Measurements from ENCODE around the gene CTSZ.
"Not testable (repeated sequence)": the region's sequence is repeated elsewhere in the genome, so short reads cannot be mapped to it uniquely, and the experiment has no call there.

Gene CTSZ

DNA sequence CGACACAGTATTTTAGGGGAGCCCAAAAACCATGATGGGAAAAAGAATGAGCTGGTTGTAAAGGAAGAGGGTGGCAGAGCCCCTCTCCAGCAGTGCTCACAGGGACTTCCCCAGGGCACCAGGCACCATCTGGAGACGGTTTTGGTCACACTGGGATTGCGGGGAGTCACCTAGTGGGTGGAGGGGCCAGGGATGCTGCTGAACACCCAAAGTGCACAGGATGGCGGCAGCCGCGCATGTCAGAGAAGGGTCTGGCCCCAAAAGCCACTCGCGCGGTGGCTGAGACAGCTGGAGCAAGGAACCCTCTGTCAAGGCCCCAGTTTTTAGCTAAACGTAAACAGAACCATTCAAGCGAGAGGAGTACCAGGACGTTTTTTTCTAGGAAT lies 10.8 kb downstream of the CTSZ start:
- no peak for DNase-seq (ENCODE audit: low read depth)

GRCh38 chr20:58995461-58996225 lies 11.4 kb downstream of the CTSZ start:
- DNase-seq (ENCODE audit: low read depth) = no peak

DNA sequence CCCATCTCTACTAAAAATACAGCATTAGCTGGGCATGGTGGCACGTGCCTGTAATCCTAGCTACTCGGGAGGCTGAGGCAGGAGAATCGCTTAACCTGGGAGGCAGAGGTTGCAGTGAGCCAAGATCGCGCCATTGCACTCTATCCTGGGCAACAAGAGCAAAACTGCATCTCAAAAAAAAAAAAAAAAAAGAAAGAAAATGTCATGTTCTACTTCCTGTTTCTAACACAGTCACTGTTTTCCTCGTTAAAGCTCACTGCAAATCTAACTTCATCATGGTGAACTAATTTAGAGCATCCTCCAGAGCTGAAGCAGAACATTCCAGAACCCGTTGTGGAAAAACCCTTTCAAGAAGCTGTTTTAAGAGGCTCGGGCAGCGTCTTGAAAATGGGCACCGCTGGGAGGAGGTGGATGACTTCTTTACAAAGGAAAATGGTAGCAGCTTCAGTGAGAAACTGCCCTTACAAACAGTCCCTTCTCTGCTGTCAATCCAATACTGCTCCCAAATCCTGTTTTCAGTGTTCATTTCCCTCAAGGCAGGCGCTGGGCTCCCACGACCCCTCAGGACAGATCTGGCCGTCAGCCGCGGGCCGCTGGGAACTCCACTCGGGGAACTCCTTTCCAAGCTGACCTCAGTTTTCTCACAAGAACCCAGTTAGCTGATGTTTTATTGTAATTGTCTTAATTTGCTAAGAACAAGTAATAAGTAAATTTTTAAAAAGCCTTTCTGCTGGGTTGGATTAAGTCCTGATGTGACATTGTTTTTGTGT lies 12.5 kb downstream of the CTSZ start:
- DNase-seq (ENCODE audit: low read depth) = no peak

DNA sequence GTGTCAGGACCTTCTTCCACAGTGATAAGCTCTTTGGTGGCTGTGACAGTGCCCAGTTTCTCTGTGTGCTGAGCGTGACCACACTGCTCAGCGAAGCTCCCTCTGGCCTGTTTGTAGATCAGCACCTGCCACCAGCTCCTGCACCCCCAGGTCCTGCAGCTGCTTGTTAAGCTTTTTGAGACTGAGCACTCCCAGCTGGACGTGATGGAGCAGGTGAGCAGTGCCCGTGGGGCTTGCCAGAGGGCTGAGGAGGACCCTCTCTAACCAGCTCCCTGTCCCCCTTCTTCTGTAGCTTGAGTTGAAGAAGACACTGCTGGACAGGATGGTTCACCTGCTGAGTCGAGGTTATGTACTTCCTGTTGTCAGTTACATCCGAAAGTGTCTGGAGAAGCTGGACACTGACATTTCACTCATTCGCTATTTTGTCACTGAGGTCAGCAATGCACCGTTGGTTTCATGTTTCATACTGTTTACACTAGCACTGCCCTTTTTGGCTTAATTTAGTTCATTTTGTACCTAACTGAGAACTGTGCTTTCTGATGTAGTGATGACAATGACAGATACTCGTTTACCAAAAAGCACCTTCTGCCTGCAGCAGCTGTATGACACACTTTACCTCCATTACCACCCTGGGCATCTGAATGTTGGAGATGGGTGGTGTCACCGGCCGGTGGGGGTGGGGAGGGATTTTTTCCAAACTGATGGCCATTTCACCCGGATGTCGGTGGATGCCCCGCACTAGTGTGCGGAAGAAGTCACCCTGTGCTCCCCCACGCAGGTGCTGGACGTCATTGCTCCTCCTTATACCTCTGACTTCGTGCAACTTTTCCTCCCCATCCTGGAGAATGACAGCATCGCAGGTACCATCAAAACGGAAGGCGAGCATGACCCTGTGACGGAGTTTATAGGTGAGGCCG lies 13.5 kb downstream of the CTSZ start:
- DNase-seq (ENCODE audit: low read depth) = no peak

DNA sequence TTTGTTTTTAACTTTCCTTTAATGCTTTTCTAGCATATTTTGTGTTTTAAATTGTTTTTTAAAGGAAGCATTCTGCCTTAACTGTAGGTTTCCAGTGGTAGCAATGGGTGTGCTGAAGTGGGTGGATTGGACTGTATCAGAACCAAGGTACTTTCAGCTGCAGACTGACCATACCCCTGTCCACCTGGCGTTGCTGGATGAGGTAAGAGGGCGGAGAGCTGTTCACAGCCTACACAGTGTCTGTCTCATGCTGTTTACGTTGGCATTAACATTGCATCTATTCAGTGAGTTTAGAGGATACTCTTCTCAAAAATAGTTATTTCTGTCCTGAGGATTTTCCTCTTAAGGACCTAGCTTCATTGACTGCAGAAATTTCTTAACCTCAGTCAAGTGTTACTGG lies 14.1 kb downstream of the CTSZ start:
- DNase-seq (ENCODE audit: low read depth) = no peak

- no peak for DNase-seq (ENCODE audit: low read depth)
Measured at GRCh38 chr20:58991715-58992114, 15.3 kb downstream of the CTSZ start.

GRCh38 chr20:58990651-58991445 lies 16.2 kb downstream of the CTSZ start:
- DNase-seq (ENCODE audit: low read depth) = no peak

DNA sequence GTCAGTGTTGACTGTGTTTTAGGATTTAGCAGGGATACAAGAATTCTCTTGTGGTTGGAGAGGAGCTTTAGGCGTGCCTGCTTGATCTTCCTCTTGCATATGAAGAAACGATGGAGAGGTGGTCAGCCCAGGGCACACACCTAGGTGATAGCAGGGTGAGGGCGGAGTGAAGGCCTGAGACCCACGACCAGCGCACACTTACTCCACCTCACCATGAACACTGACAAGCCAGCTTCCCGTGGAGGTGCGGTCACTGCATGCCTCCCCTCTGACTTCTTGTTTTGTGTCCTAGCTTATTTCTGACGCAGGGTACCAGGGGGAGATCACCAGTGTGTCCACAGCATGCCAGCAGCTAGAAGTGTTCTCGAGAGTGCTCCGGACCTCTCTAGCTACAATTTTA lies 17.9 kb downstream of the CTSZ start:
- no peak for DNase-seq (ENCODE audit: low read depth)

DNA sequence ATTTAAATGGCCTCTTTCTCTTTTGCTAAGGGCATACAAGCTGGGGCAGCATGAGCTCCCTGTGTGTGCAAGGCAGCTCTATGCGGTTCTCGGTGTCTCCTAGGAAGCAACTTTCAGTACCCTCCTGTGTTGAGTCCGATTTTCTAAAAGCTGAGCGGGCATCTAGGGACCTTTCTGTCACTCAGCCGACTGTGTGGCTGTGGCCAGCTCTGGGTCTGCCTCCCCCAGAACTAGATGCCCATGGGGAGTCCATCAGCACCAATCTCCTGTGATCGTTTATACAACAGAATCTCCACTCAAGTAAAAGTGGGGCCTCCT lies 18.5 kb downstream of the CTSZ start:
- no peak for DNase-seq (ENCODE audit: low read depth)

GRCh38 chr20:58987790-58988564 lies 19.1 kb downstream of the CTSZ start:
- DNase-seq (ENCODE audit: low read depth) = no peak

GRCh38 chr20:58986968-58987517 lies 20.0 kb downstream of the CTSZ start:
- DNase-seq (ENCODE audit: low read depth) = no peak

DNA sequence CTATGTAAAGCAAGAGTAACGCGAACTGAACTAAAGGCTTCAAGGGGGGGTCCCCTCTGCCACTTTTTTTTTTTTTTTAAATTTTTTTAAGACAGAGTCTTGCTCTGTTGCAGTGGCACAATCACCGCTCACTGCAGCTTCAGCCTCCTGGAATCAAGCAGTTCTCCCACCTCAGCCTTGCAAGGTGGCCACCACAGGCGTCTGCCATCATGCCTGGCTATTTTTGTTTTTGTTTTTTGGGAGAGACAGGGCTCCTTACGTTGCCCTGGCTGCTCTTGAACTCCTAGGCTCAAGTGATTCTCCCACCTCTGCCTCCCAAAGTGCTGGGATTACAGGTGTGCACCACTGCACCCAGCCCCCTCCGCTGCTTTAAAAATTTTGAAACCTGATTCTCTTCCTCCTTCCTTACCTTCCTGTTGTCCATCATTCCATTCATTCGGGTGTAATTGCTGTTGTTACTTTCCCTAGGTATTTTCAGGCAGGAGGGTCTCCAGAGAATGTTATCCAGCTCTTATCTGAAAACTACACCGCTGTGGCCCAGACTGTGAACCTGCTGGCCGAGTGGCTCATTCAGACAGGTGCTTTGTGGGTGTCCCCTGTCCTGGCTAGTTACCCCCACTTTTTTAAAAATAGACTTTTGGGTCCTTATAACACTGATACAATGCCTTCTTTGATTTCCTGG lies 20.6 kb downstream of the CTSZ start:
- no peak for DNase-seq (ENCODE audit: low read depth)

GRCh38 chr20:58985656-58986055 lies 21.4 kb downstream of the CTSZ start:
- DNase-seq (ENCODE audit: low read depth) = no peak

DNA sequence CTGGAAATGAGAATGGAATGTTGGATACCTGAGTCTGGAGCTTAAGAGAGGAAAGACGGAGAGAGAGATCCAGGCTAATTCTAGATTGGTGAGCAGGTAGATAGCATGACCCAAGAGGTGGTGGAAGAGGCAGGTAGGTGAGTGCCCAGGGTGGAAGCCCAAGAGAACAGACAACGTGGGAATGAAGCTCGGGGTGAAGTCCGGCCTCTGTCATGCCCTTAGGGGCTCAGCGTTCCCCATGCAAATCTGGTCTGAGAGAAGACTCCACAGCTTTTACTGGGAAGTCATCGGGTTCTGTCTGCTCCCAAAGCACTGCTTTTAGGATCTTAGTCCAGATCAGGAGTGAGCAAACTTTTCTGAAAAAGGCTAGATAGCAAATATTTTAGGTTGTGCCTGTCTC lies 22.4 kb downstream of the CTSZ start:
- DNase-seq (ENCODE audit: low read depth) = no peak

- not testable (repeated sequence) for DNase-seq (ENCODE audit: low read depth)
Measured at GRCh38 chr20:58983115-58983468, 24.0 kb downstream of the CTSZ start.

- DNase-seq (ENCODE audit: low read depth) = no peak
Measured at GRCh38 chr20:58982406-58983114, 24.5 kb downstream of the CTSZ start.

DNA sequence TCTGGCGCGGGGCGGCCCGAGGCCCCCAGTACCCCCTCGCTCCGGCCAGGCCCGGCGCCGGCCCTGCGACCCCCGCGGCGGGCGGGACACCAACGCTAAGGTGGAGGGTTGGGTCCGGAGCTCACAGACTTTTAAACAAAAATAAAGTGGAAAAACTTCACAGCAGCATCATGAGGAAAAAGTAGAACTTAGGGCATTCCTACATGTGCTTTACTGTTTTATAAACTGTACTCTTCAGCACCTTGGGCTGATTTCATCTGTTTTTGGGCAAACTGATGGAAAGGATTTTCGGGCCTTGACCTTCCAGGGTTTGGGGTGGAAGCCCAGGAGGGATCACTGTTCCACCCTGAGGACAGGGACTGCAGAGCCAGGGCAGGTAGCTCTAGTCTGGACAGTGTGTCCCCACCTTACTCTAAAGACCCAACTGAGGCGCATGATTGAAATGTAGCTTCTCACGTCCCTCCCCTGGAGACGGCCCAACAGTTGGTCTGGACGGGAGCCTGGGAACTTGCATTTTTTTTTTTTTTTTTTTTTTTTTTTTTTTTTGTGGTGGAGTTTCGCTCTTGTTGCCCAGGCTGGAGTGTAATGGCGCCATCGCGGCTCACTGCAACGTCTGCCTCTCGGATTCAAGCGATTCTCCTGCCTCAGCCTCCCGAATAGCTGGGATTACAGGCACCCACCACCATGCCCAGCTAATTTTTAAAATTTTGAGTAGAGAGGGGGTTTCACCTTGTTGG lies 25.3 kb downstream of the CTSZ start:
- DNase-seq (ENCODE audit: low read depth) = no peak

- peak; percentile 77 for DNase-seq (ENCODE audit: low read depth)
Measured at GRCh38 chr20:58980711-58981627, 26.1 kb downstream of the CTSZ start, which contains the start of gene NELFCD. Gene NELFCD (plus strand): TSS chr20:58981256. CDS start chr20:58981310, 54 bp downstream.
